H1 (cell line): Measurements from ENCODE around the gene ADARB2. TPM values are rescaled to one million over a fixed set of nuclear protein-coding genes. Genes with fewer than 3 reads are reported as not detected.

ENCODE experiments used
- CTCF ChIA-PET: fragments of 300-600 bp; sonication (Branson Sonifier 250); formaldehyde crosslinking; loops from one replicate; lab custom pipeline; 2021; ENCODE audit not compliant: partially characterized antibody; lab: Charles Lee
- POLR2A ChIA-PET: fragments of 300-600 bp; sonication (Branson Sonifier 250); formaldehyde crosslinking; loops from one replicate; lab custom pipeline; 2021; ENCODE audit warnings: inconsistent platforms; ENCODE audit not compliant: partially characterized antibody; lab: Charles Lee
- DNase-seq, 2 experiments: peaks; one replicate each; pipeline versions ENCODE4 v3.0.0 to v3.0.0-alpha.2; 2010 to 2022; ENCODE audit warnings: low spot score in 2 of 2, low read depth in 1 of 2, mixed read lengths in 1 of 2
- FAIRE-seq: peaks from 2 replicates; lab custom pipeline; 2011; peaks lifted over from hg19 to GRCh38; lab: Jason Lieb, UNC
- H2AFZ ChIP-seq: 2 replicates; pipeline ENCODE4 v1.8.1; 2012; ENCODE audit warnings: low read length, inconsistent platforms
- H2AK5ac ChIP-seq: 2 replicates; pipeline ENCODE4 v1.6.1; 2013; ENCODE audit warnings: low read depth, low read length
- H2BK120ac ChIP-seq: replicated peaks from 2 replicates; pipeline ENCODE3; 2013; ENCODE audit warnings: low read depth, low read length, inconsistent platforms
- H2BK12ac ChIP-seq: 2 replicates; pipeline ENCODE4 v1.6.1; 2013; ENCODE audit warnings: low read depth, low read length
- H2BK15ac ChIP-seq: 2 replicates; pipeline ENCODE4 v1.6.1; 2013; ENCODE audit warnings: low read length
- H2BK20ac ChIP-seq: 2 replicates; pipeline ENCODE4 v1.6.1; 2013; ENCODE audit warnings: low read length
- H2BK5ac ChIP-seq: 2 replicates; pipeline ENCODE4 v1.6.1; 2013; ENCODE audit warnings: low read depth, low read length
- H3K14ac ChIP-seq: 2 replicates; pipeline ENCODE4 v1.6.1; 2013; ENCODE audit warnings: inconsistent platforms; ENCODE audit not compliant: insufficient read length
- H3K18ac ChIP-seq: 2 replicates; pipeline ENCODE4 v1.6.1; 2013; ENCODE audit warnings: low read length; ENCODE audit errors: extremely low read depth
- H3K23ac ChIP-seq: 2 replicates; pipeline ENCODE4 v1.6.1; 2013; ENCODE audit warnings: inconsistent platforms; ENCODE audit not compliant: insufficient read length
- H3K23me2 ChIP-seq: 2 replicates; pipeline ENCODE4 v1.6.1; 2013; ENCODE audit warnings: low read depth, low read length
- H3K27ac ChIP-seq: 2 replicates; pipeline ENCODE4 v1.6.1; 2011; ENCODE audit warnings: low read depth, low read length, inconsistent platforms
- H3K27me3 ChIP-seq, 4 experiments: replicated peaks in 1 of 4; 1 replicate in 1 of 4; 2 replicates in 3 of 4; pipeline versions ENCODE4 v1.6.1 to v1.8.1; 2011 to 2013; ENCODE audit warnings: low read length in 3 of 4, mild to moderate bottlenecking in 3 of 4, inconsistent platforms in 2 of 4, mixed read lengths in 2 of 4, moderate library complexity in 1 of 4; ENCODE audit not compliant: control insufficient read depth in 3 of 4, insufficient read depth in 3 of 4; ENCODE audit errors: extremely low read depth in 1 of 4
- H3K36me3 ChIP-seq, 4 experiments: 2 replicates each; pipeline versions ENCODE4 v1.6.1 to v1.8.1; 2011 to 2013; ENCODE audit warnings: mild to moderate bottlenecking in 4 of 4, low read length in 3 of 4, moderate library complexity in 2 of 4, control low read depth in 1 of 4, inconsistent platforms in 1 of 4; ENCODE audit not compliant: insufficient read depth in 4 of 4, control insufficient read depth in 2 of 4
- H3K4ac ChIP-seq: replicated peaks from 2 replicates; pipeline ENCODE3; 2013; ENCODE audit warnings: low read length, low read depth, mixed read lengths, inconsistent platforms; ENCODE audit not compliant: insufficient read length
- H3K4me1 ChIP-seq, 4 experiments: replicated peaks in 1 of 4; 1 replicate in 1 of 4; 2 replicates in 3 of 4; pipeline versions ENCODE4 v1.6.1 to v1.8.1; 2011 to 2013; ENCODE audit warnings: low read length in 3 of 4, inconsistent platforms in 2 of 4, mixed read lengths in 1 of 4; ENCODE audit not compliant: insufficient read depth in 4 of 4, control insufficient read depth in 3 of 4
- H3K4me2 ChIP-seq, 2 experiments: 2 replicates each; pipeline versions ENCODE4 v1.6.1 to v1.8.1; 2011 to 2013; ENCODE audit warnings: low read depth in 2 of 2, low read length in 2 of 2, control low read depth in 1 of 2, inconsistent platforms in 1 of 2, mild to moderate bottlenecking in 1 of 2; ENCODE audit not compliant: insufficient read depth in 1 of 2
- H3K4me3 ChIP-seq, 4 experiments: fragments of 200-600, 300-600 bp in 1 of 4; sonication (generic), shearing (Covaris generic), sonication (Bioruptor Twin) in 1 of 4; 2 replicates each; pipeline versions ENCODE4 v1.5.1 to v1.8.1; 2011 to 2016; ENCODE audit warnings: low read length in 4 of 4, low read depth in 3 of 4, control low read depth in 2 of 4, inconsistent platforms in 2 of 4, mild to moderate bottlenecking in 2 of 4, mixed read lengths in 1 of 4, moderate library complexity in 1 of 4; ENCODE audit not compliant: insufficient read depth in 2 of 4; ENCODE audit errors: extremely low read depth in 1 of 4
- H3K56ac ChIP-seq: replicated peaks from 2 replicates; pipeline ENCODE3; 2013; ENCODE audit warnings: low read depth, mild to moderate bottlenecking, mixed read lengths, low read length, inconsistent platforms; ENCODE audit not compliant: insufficient read length
- H3K79me1 ChIP-seq: 2 replicates; pipeline ENCODE4 v1.6.1; 2013; ENCODE audit warnings: low read depth, low read length, control low read depth
- H3K79me2 ChIP-seq, 2 experiments: 2 replicates each; pipeline versions ENCODE4 v1.6.1 to v1.8.1; 2012 to 2013; ENCODE audit warnings: low read length in 2 of 2, mild to moderate bottlenecking in 2 of 2, inconsistent platforms in 1 of 2; ENCODE audit not compliant: insufficient read depth in 2 of 2, control insufficient read depth in 1 of 2
- H3K9ac ChIP-seq, 4 experiments: replicated peaks in 1 of 4; 1 replicate in 1 of 4; 2 replicates in 3 of 4; pipeline versions ENCODE4 v1.6.1 to v1.8.1; 2011 to 2013; ENCODE audit warnings: low read depth in 3 of 4, low read length in 3 of 4, control low read depth in 2 of 4, mild to moderate bottlenecking in 2 of 4, moderate library complexity in 2 of 4, inconsistent platforms in 1 of 4; ENCODE audit errors: extremely low read depth in 1 of 4
- H3K9me3 ChIP-seq, 2 experiments: 2 replicates each; pipeline versions ENCODE4 v1.6.1 to v1.8.1; 2012 to 2013; ENCODE audit warnings: mild to moderate bottlenecking in 2 of 2, moderate library complexity in 2 of 2, control low read depth in 1 of 2, inconsistent platforms in 1 of 2, low read depth in 1 of 2, low read length in 1 of 2, mixed read lengths in 1 of 2; ENCODE audit not compliant: insufficient read depth in 2 of 2
- H4K20me1 ChIP-seq, 2 experiments: replicated peaks in 1 of 2; 2 replicates each; pipeline versions ENCODE3 to v1.8.1; 2011 to 2013; ENCODE audit warnings: inconsistent platforms in 2 of 2, low read length in 2 of 2, mild to moderate bottlenecking in 1 of 2; ENCODE audit not compliant: insufficient read depth in 2 of 2, control insufficient read depth in 1 of 2
- H4K5ac ChIP-seq: 2 replicates; pipeline ENCODE4 v1.6.1; 2013; ENCODE audit warnings: low read length, low read depth, mixed read lengths, inconsistent platforms; ENCODE audit not compliant: insufficient read length
- H4K8ac ChIP-seq: 2 replicates; pipeline ENCODE4 v1.8.0; 2013; ENCODE audit warnings: mild to moderate bottlenecking, moderate library complexity, low read length, inconsistent platforms; ENCODE audit not compliant: insufficient read depth; ENCODE audit errors: extremely low read depth
- H4K91ac ChIP-seq: replicated peaks from 2 replicates; pipeline ENCODE3; 2013; ENCODE audit warnings: low read length, mixed read lengths, inconsistent platforms; ENCODE audit not compliant: insufficient read length
- BCL11A ChIP-seq, 2 experiments: IDR thresholded peaks; one replicate each; pipeline ENCODE4 v1.6.1; 2011; ENCODE audit warnings: low read depth in 2 of 2, low read length in 2 of 2, mild to moderate bottlenecking in 2 of 2
- EP300 ChIP-seq, 2 experiments: IDR thresholded peaks; 1 replicate in 1 of 2; 2 replicates in 1 of 2; pipeline ENCODE4 v1.6.1; 2011 to 2012; ENCODE audit warnings: low read depth in 2 of 2, low read length in 2 of 2, mild to moderate bottlenecking in 2 of 2, borderline replicate concordance in 1 of 2, inconsistent platforms in 1 of 2, moderate library complexity in 1 of 2
- FOSL1 ChIP-seq: IDR thresholded peaks from 2 replicates; pipeline ENCODE4 v1.6.1; 2011; ENCODE audit warnings: mild to moderate bottlenecking, low read depth, low read length, moderate library complexity; ENCODE audit not compliant: insufficient read depth
- HDAC6 ChIP-seq: IDR thresholded peaks from one replicate; pipeline ENCODE4 v1.7.1; 2012; ENCODE audit warnings: low read depth, mild to moderate bottlenecking, inconsistent platforms, low read length, moderate library complexity
- POLR2A ChIP-seq, 2 experiments: IDR thresholded peaks; 1 replicate in 1 of 2; 2 replicates in 1 of 2; pipeline ENCODE4 v1.6.1; 2011; ENCODE audit warnings: low read depth in 2 of 2, low read length in 2 of 2, mild to moderate bottlenecking in 2 of 2; ENCODE audit errors: control extremely low read depth in 1 of 2
- SIN3A ChIP-seq, 2 experiments: IDR thresholded peaks in 1 of 2; conservative IDR thresholded peaks in 1 of 2; 2 replicates each; pipeline ENCODE4 v1.6.1; 2011 to 2012; ENCODE audit warnings: low read length in 2 of 2, improper control_type of control experiment in 1 of 2, low read depth in 1 of 2, mild to moderate bottlenecking in 1 of 2
- SIX5 ChIP-seq: IDR thresholded peaks from 2 replicates; pipeline ENCODE4 v1.6.1; 2011; ENCODE audit warnings: mild to moderate bottlenecking, low read depth, low read length
- SP1 ChIP-seq: IDR thresholded peaks from 2 replicates; pipeline ENCODE4 v1.6.1; 2011; ENCODE audit warnings: low read depth, low read length
- TBP ChIP-seq: IDR thresholded peaks from 2 replicates; pipeline ENCODE4 v1.6.1; 2011; ENCODE audit warnings: low read depth, low read length, improper control_type of control experiment
- YY1 ChIP-seq: IDR thresholded peaks from 2 replicates; pipeline ENCODE4 v1.6.1; 2011; ENCODE audit warnings: low read depth, mild to moderate bottlenecking, low read length
- WGBS, 2 experiments: shearing (Covaris generic) in 1 of 2; methylation state at CpG; one replicate each; pipeline versions ENCODE4 v1.1.6 to v1.1.7; 2013 to 2015; ENCODE audit warnings: low lambda C conversion rate in 2 of 2, mixed read lengths in 2 of 2, inconsistent platforms in 1 of 2, low coverage in 1 of 2, missing lambda C conversion rate in 1 of 2; ENCODE audit not compliant: insufficient replicate concordance in 2 of 2, insufficient coverage in 1 of 2, insufficient read length in 1 of 2; ENCODE audit errors: extremely low coverage in 1 of 2, missing lambda C conversion rate in 1 of 2; 5-methylcytosine and 5-hydroxymethylcytosine counted together
- polyA plus RNA-seq, 7 experiments: library from polyadenylated mRNA; depleted of rRNA in 3 of 7; stranded (reverse) in 5 of 7; unstranded in 2 of 7; fragments of >200 nt in 5 of 7; fragments of 200-250 nt in 2 of 7; gene quantifications; 1 replicate in 5 of 7; 2 replicates in 1 of 7; 4 replicates in 1 of 7; pipeline versions ENCODE4 v1.2.1 to v1.2.3, GENCODE V29; 2011 to 2013; ENCODE audit warnings: missing spikeins in 2 of 7, mixed read lengths in 2 of 7
- total RNA-seq: library from RNA; stranded (reverse); fragmentation: NEBNext Ultra II Directional; extraction: Animal tissue kit (Norgen Biotek cat#: 25700); gene quantifications from 2 replicates; pipeline ENCODE4 v1.2.1, GENCODE V29; 2021
- TF ChIP-seq, protein P1 (sequence below): IDR thresholded peaks from 2 replicates; pipeline ENCODE4 v1.6.1; 2011; ENCODE audit warnings: low read depth, mild to moderate bottlenecking, low read length; ENCODE audit not compliant: insufficient read depth
- TF ChIP-seq, protein P2 (sequence below): IDR thresholded peaks from 2 replicates; pipeline ENCODE4 v1.6.1; 2012; ENCODE audit warnings: low read length, inconsistent platforms

ADARB2 gene
- total and polyA plus RNA-seq, 2 of the 8 experiments (the other 6 are each of a cell fraction or from before 2014, with no cell fraction given): 2.2 to 2.8 TPM

DNA sequence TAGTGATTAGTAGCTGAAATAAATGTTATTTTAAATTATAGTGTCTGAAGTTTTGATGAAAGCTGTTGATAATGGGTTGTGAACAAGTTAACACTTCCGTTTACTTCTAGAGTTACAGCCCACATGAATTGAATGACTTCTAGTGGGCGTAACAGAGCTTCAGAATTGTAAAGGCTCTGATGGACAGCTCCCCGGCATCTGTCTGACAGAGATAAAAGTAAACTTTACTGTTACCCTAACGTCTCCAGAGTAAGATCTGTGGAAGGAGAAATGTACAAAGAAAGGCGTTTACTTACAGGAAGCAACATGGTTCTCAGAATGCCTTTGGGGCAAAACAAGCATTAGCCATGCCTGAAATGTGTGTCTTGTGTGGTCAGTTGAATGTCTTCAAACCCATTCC lies 124.4 kb downstream of the ADARB2 start:
- no peak overlapping the region for H2BK15ac ChIP-seq
- WGBS, 2 experiments: 80% methylated on average over 5 of the region's 5 CpGs; no CpG with 5 or more reads in 1 of the 2 experiments
- no peak overlapping the region for H2BK12ac ChIP-seq
- H3K18ac ChIP-seq: no peak overlapping the region
- H2BK20ac ChIP-seq: no peak overlapping the region
- H3K36me3 ChIP-seq: no peaks in the 10 kb centered on the region
- H3K23ac ChIP-seq: no peak overlapping the region
- H4K20me1 ChIP-seq: no peaks in the 10 kb centered on the region
- peaks cover 0 to 14% (median 5%) of the 10 kb centered on the region in 4 experiments; a peak in 4 of 7 replicates for H3K4me1 ChIP-seq
- no peaks in the 10 kb centered on the region for H3K79me1 ChIP-seq
- no peak overlapping the region for H2BK120ac ChIP-seq
- peaks cover 0 to 5% (median 2%) of the 10 kb centered on the region in 4 experiments; a peak in 4 of 7 replicates for H3K27me3 ChIP-seq
- no peak overlapping the region for H3K56ac ChIP-seq
- FAIRE-seq (no peak), DNase-seq (no peak)
- H3K79me2 ChIP-seq: no peaks in the 10 kb centered on the region
- no peak overlapping the region for H3K14ac ChIP-seq
- no peaks in the 10 kb centered on the region; the same call in 1 of the 2 replicates for H3K23me2 ChIP-seq
- H3K9me3 ChIP-seq: no peaks in the 10 kb centered on the region
- CTCF ChIA-PET: interaction anchor here (1.0 to 1.7 kb wide), 3 partner anchors 16 to 243 kb away, joined by 3 to 5 read pairs (median 3); no protein-coding TSS in a partner anchor
- no peak overlapping the region for H3K9ac ChIP-seq
- no peak overlapping the region for H2AFZ ChIP-seq
- no peak overlapping the region for H4K91ac ChIP-seq
- no peak overlapping the region for H4K8ac ChIP-seq
- H3K4me3 ChIP-seq: no peak overlapping the region
- no peak overlapping the region for H4K5ac ChIP-seq
- no peak overlapping the region for H2AK5ac ChIP-seq
- no peak overlapping the region for H2BK5ac ChIP-seq
- no peak overlapping the region for H3K4me2 ChIP-seq
- POLR2A ChIA-PET: no interaction called here
- no peak overlapping the region for H3K4ac ChIP-seq
- no peak overlapping the region for H3K27ac ChIP-seq
- no peak for TF ChIP-seq EP300 (IDR thresholded peaks at IDR 0.05; ENCODE audit: borderline replicate concordance in 1 of 2, low read depth in 2 of 2, low read length in 2 of 2)
- TF ChIP-seq SIN3A (conservative IDR thresholded peaks at IDR 0.05 in 1 of 2, IDR thresholded peaks at IDR 0.05 in 1 of 2; ENCODE audit: low read depth in 1 of 2, low read length in 2 of 2): no peak
- no peak for TF ChIP-seq POLR2A (IDR thresholded peaks at IDR 0.05; ENCODE audit: control extremely low read depth in 1 of 2, low read depth in 2 of 2, low read length in 2 of 2)
- TF ChIP-seq FOSL1: no peak
- TF ChIP-seq, protein P1, sequence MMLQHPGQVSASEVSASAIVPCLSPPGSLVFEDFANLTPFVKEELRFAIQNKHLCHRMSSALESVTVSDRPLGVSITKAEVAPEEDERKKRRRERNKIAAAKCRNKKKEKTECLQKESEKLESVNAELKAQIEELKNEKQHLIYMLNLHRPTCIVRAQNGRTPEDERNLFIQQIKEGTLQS: no peak
- no peak for TF ChIP-seq SP1
- TF ChIP-seq, protein P2, sequence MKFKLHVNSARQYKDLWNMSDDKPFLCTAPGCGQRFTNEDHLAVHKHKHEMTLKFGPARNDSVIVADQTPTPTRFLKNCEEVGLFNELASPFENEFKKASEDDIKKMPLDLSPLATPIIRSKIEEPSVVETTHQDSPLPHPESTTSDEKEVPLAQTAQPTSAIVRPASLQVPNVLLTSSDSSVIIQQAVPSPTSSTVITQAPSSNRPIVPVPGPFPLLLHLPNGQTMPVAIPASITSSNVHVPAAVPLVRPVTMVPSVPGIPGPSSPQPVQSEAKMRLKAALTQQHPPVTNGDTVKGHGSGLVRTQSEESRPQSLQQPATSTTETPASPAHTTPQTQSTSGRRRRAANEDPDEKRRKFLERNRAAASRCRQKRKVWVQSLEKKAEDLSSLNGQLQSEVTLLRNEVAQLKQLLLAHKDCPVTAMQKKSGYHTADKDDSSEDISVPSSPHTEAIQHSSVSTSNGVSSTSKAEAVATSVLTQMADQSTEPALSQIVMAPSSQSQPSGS: no peak
- no peak for TF ChIP-seq TBP
- no peak for TF ChIP-seq YY1
- no peak for TF ChIP-seq SIX5
- TF ChIP-seq BCL11A (IDR thresholded peaks at IDR 0.05; ENCODE audit: low read depth in 2 of 2, low read length in 2 of 2): no peak
- no peak for TF ChIP-seq HDAC6
